Endometrium (tissue), 2 donors: ENCODE data around the gene F3.
A peak's percentile ranks its signal among the peaks of the same experiment; 100 is the strongest.
"Not testable (repeated sequence)": the region's sequence is repeated elsewhere in the genome, so short reads cannot be mapped to it uniquely, and the experiment has no call there.

Source experiments
- FAIRE-seq: peaks from 2 replicates; lab custom pipeline; 2012; peaks lifted over from hg19 to GRCh38; lab: Jason Lieb, UNC
- donor health status: control.
- donor health status: control.

F3 gene

DNA sequence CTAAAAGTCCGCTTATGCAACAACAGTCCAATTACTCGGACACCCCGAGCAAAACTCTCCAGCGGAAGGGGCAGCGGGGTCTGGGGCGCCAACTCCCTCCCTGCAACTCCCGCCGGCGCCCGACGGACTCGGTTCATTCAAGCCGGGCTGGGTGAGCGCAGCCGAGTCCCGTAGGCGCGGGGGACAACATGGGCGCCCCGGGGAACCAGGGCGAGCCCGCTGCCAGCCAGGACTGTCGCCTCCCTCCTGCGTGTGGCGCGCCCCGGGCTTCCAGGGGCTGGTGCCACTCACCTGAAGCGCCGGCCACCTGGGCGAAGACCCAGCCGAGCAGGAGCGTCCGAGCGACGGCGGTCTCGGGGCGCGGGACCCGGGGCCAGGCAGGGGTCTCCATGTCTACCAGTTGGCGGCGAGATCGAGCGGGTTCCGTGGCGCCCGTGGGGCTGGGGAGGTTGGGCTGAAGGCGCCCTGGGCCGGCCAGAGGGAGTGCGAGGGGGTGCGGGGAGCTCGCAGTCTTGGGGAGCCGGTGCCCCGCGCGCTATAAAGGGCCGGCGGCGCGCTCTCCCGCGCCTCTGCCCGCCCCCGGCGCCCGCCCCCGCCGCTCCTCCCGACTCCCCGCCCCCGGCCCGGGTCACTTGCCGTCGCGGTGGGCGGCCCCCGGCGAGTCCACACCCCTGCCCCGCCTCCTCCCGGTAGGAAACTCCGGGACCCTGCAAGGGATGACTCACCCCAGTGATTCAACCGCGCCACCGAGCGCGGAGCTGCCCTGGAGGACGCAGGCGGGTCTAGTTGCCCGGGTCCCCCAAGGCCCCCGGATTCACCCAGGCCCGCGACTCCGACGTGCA is at the start of gene F3:
TSS of gene F3 (minus strand) at position 514 of the 842 bp plus-strand sequence. CDS start at position 391, 123 bp downstream.
- no peak for FAIRE-seq

DNA sequence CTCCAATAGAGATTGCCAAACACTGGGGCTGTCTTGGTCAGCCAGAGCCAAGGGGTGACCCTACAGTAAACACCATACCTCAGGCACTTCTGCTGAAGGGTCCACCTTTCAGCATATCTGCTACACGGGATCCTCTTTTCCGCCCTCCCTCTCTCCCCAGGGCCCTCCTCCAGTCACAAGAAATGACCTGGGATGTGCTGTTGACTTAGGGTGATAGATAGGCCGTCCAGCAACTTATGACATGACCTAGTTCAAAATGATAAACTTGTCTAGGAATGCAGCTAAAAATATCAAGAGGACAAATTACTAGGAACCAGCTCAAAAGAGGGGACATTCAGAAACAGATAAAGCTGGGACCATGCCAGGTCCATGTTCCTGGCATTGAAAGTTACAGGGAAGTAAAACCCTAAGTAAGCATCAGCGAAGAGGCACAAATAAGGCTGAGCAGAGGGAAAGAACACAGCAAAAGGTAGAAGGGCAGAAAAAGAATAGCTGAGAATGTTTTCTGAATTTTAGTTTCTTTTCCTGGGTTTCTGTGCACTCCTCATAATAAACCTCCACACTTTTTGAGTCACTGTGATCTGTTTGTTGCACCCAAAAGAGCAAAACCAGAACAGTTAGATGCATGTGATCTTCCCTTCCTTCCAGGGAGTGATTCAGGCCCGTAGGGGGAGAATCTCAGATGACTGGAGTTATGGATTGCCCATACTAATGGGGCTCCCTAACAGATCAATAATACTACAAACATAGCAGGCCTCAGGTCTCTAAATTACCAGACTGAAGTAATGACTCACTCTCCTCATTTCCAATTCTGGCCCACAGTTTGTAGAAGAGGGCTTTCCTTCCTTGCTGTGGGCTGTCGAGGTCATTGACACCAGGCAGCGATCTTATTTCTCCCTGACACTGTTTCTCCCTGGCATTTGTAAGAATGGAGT is 48.9 kb upstream of the F3 start:
- FAIRE-seq: no peak

DNA sequence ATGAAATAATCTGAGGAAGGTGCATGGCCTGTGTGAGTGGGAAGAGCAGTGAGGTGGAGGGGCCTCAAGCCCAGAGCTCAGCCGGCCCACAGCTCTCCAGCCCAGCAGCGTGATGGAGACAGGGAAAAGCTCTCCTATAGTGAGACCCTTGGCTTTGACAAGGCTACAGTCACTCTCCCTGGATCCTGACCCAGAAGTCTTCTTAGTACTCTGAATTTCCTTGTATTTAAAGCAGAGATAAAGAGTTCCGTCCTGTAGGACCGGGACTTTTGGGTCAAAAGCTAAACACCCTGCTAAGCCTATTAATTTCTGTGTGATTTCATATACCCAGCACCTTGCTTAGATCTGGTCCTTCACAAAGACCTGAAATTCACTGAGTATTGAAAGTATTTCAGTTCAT is 48.2 kb upstream of the F3 start:
- FAIRE-seq: no peak

DNA sequence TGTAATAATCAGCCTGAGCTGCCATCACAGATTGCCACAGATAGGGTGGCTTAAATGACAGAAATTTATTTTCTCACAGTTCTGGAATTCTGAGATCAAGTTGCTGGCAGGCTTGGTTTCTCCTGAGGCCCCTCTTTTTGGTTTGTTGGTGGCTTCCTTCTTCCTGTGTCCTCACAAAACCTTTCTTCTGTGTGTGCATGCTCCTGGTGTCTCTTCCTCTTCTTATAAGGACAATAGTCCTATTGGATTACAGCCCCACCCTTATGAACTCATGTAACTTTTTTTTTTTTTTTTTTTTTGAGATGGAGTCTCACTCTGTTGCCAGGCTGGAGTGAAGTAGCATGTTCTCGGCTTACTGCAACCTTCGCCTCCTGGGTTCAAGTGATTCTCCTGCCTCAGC is 41.0 kb upstream of the F3 start:
- FAIRE-seq: no peak

DNA sequence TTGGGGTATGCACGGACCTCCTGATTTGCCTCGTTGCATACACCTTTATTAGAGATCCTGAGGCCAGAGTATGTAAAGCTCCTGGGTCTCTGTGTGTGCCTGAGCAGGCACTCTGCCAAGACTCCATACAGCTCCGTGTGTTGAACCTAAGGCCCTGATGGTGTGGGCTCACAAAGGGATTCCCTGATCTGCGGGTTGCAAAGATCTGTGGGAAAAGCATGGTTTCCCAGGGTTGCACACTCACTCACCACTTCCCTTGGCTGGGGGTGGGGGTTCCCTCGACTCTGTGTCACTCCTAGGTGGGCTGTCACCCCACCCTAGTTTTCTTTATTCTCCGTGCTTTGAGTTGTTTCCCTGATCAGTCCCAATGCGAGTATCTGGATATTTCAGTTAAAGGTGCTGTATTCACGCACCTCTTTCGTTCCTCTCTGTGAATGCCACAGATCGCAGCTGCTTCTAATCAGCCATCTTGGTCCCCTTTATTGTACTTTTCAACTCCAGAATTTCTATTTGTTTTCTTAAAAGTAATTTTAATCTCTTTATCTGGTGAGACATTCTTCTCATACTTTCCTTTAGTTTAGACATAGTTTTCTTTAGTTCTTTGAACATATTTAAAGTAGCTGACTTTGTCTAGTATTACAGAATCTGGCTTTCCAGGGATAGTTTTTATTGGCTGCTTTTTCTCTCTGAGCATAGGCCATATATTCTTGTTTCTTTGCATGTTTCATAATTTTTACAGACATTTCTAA is 39.0 kb upstream of the F3 start:
- FAIRE-seq: peak; percentile 91

DNA sequence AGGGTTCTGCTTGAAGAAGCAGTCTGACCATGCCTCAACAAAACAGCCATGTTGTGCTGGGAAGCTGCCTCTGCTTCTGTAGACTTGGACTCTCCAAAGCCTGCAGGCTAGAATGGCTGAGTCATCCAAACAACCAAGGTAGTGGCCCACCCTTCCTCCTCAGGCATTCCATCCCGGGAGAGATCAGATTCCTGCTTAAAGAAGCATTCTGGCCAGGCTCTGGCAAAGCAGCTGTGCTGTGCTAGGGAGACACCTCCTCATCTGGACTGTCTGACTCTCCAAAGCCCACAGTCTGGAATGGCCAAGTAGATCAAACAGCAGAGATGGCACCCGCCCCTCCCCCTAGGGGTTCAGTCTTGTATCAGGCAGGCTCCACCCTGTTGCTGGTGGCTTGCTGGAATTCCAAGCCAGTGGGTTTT is 38.3 kb upstream of the F3 start:
- FAIRE-seq: no peak

DNA sequence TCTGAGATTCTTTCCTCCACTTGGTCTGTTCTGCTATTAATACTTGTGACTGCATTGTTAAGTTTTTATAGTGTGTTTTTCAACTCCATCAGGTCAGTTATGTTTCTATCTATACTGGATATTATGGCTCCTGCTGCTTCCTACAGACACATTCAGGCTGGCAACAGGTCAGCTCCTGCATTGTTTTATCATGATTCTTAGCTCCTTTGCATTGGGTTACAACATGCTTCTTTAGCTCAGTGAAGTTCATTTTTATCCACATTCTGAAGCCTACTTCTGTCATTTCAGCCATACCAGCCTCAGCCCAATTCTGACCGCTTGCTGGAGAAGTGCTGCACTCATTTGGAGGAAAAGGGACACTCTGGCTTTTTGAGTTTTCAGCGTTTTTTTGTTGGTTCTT is 37.3 kb upstream of the F3 start:
- no peak for FAIRE-seq

DNA sequence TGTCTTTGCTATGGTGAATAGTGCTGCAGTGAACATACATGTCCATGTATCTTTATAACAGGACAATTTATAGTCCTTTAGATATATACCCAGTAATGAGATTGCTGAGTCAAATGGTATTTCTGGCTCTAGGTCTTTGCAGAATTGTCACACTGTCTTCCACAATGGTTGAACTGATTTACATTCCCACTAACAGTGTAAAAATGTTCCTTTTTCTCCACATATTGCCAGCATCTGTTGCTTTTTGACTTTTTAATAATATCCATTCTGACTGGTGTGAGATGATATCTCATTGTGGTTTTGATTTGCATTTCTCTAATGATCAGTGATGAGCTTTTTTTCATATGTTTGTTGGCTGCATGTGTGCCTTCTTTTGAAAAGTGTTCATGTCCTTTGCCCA is 32.4 kb upstream of the F3 start:
- FAIRE-seq: not testable (repeated sequence)

DNA sequence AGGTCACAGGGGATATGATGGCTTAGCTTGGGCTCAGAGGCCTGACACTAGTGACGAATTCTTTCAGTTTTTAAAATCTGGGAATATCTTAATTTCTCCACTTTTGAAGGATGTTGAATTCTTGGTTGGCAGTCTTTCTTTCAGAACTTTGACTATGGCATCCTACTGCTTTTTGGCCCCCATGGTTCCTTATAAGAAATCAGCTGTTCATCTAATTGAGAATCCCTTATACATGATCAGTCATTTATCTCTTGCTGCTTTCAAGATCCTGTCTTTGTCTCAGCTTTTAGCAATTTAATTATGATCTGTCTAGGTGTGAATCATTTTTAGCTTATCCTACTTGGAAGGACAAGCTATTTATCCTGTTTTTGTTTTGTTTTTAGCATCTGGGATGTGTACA is 31.2 kb upstream of the F3 start:
- no peak for FAIRE-seq

DNA sequence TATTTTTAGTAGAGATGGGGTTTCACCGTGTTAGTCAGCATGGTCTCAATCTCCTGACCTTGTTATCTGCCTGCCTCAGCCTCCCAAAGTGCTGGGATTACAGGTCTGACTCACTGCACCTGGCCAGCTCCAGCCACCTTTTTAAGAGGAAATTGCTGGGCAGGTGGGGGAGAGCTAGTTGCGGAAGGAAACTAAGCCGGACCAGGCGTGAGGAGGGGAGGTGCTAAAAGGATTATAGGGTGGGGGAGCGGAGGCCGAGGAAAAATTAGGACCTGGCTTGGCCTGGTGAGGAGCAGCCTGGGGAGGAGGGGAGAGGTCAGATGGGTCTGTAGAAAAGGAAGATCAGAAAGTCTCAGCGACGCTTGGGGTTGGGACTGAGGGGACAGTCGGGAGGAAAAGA is 29.4 kb upstream of the F3 start:
- not testable (repeated sequence) for FAIRE-seq

DNA sequence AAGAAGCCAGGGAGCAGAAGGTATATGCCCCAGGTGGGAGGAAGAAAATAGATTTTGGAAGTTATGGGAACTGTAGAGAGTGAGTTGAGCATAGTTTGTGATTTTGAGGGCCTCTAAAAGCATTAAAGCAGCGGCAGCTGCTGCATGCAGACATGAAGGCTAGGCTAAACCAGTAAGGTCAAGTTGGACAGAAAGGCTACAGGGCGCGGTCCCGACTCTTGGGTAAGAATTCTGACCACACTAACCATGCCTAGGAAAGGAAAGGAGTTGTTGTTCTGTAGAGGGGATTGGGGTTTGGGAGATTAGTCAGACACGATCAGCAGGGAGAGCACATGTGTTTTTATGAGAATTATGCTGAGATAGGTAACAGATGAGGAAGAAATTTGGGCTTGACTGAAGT is 27.2 kb upstream of the F3 start:
- FAIRE-seq: not testable (repeated sequence)

DNA sequence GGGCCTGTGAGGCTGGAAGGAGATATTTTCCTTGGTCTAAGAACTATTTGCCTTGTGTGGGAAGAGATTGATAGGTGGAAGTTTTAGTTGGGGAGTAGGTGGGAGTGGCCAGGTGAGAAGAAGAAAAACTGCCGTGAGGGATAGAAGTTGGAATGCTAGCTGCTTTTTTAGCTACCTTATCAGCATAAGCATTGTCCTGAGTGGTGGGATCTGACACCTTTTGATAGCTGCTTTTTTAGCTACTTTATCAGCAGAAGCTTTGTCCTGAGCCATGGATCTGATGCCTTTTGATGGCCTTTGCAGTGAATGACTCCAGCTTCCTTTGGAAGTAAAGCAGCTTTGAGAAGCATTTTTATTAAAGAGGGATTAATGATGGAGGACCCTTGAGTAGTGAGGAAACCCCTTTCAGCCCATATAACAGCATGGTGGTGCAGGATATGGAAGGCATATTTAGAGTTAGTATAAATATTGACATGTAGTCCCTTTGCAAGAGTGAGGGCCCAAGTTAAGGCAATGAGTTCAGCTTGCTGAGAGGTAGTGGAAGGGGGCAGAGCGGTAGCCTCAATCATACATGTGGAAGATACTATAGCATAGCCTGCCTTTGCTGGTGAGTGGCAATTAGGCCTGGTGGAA is 26.5 kb upstream of the F3 start:
- not testable (repeated sequence) for FAIRE-seq

DNA sequence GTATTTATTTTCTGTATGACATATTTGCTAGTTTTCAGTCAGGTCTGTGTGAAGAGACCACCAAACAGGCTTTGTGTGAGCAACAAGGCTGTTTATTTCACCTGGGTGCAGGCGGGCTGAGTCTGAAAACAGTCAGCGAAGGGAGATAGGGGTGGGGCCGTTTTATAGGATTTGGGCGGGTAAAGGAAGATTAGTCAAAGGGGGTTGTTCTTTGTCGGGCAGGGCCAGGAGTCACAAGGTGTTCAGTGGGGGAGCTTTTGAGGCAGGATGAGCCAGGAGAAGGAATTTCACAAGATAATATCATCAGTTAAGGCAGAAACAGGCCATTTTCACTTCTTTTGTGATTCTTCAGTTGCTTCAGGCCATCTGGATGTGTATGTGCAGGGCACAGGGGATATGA is 24.9 kb upstream of the F3 start:
- not testable (repeated sequence) for FAIRE-seq

DNA sequence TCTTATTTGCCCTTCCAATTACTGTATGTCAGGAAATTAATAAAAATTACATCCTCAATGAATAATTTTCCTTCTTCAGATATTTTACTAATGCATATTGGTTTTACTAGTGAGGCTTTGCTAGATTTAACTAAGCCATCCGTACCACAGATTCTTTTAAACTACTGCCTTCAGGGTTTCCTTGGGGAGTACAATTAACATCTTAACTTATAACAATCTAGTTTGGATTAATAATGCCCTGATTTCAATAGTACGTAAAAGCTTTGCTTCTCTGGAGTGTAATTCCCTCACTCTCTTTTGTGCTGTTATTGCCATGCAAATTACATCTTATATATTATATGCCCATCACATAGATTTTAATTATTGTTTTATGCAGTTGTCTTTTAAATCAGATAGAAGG is 24.3 kb upstream of the F3 start:
- no peak for FAIRE-seq

DNA sequence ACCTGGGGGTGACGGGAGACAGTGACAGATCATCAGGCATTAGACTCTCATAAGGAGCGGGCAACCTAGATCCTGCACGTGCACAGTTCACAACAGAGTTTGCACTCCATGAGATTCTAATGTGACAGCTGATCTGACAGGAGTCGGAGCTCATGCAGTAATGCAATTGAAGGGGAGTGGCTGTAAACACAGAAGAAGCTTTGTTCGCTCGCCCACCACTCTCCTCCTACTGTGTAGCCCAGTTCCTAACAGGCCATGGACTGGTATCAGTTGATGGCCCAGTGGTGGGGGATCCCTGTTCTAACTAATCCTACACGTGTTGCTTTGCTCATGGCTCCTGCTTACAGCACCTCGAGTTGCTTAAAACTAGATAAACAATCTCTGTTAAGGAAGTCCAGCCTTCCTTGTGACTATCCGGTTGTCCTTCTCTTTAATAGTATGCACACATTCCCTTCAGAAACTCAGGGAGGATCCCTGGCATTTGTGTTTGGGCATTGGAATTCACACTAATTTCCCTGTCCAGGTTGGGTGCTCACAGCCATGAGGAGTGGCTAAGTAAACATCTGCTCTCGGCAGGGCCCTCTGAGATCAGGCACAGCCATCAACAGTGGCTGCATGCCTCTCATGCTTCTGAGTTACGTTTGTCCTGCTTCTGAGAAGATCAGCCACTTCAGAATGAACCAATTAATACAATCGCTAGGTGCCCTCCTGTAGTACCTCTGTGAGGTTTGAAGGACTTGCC is 21.1 kb upstream of the F3 start:
- no peak for FAIRE-seq

DNA sequence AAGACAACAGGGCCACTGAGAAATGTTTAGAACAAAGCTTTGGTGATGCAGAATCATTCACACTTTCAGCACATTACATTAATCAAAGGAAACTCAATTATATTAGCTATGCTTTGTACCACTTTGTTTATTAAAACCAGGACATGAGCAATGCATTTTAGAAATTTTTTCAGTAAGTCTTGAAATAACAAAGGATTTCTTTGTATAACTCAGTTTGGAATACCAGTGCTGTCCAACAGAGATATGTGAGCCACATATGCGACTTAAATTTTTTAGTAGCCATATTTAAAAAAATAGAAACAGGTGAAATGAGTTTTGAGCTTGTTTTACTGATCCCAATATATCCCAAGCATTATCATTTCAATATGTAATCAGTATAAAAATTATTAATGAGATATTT is 18.8 kb upstream of the F3 start:
- FAIRE-seq: no peak

DNA sequence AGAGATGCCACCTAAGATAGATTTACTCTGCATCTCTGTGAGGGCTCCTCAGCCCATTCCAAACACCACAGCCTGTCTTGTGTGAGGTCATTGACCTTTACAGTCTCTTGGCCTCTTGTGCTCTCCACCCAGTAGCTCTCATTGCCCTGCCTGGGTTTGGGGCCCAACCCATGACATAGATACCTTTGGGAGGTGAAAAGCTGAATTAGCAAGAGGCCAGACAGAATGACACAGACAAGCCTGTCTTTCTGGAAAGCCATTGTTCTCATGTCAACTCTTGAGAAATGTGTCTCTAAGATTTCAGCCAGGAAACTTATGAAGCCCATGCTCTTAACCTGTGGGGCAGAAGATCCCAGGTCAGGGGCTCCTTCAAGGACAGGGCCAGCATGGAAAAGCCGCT is 18.4 kb upstream of the F3 start:
- FAIRE-seq: no peak

DNA sequence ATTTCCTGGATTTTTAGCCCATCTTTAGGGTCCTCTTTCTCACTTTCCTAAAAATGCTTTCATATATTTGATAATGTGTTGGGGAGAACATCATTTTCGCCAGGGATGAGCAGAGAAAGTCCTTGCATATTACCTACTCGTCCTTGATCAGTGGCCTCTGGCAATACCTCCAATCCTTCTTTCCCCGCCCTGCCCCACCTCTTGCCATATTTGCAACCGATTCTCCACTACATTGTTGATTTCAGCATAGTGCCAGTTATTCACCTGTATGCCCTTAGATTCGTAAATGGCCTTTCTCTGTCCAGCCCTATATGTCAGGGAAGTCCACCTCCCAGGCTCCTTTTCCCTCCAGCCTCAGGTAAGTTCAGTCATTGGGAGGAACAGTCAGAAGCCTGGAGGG is 13.5 kb upstream of the F3 start:
- FAIRE-seq: no peak

DNA sequence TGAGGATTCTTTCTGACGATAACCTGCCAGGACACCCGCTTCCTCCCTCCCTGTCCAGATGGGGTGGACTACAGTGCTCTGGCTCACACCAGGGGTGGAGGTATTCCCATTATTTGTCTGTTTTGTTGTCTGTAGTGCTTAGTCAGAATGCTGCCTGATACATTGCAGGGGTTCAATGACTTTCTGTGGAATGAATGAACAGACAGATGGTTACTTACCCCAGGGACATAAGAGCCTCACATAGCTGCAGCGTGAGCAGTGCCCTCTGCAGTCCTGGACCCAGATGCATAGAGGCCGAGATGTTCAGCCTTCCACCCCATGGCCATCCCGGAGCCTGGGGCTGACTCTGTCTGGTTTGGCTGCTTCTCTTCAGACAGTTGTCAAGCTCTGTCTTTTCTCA is 13.0 kb upstream of the F3 start:
- FAIRE-seq: no peak

DNA sequence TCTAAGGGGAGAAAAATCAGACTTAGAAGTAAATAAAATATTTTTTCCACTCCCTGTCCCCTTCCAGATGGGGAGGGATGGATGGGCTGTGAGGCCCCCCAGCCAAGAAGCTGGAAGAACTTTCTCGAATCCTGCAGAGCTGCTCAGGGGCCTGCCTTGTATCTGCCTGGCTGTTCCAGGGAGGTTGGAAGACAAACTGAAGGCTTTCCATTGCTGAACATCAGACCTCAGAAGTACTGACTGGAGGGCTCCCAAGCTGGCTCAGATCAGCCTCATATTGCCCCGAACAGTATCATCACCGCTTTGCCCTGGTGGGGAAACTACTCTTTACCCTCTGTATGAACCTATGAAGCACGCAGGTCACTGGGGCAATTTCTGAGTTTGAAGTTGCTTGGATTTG is 12.4 kb upstream of the F3 start:
- no peak for FAIRE-seq

DNA sequence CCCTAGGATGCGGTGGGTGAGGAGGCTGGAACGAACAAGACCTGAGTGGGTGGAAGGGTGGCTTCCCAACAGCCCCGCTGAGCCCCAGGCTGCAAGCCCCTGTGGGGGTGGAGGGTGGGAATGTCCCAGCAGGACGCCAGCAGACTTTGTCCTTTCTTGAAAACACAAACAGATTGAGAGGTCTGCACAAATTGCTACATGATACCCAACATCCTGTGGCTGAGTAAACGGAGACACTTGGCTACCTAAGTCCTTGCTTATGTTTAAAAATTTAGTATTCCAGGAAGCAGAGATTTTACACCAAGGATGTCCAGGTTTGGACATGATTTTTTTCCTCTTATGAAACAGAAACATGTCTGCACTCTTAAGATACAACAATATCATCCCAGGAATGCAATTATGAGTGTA is 11.8 kb upstream of the F3 start:
- FAIRE-seq: no peak
